Measurements from ENCODE around the gene VASP. TPM values are rescaled to one million over a fixed set of nuclear protein-coding genes. Genes with fewer than 3 reads are reported as not detected.

VASP gene
- polyA plus RNA-seq, 2 of the 4 experiments (the other 2 are of a cell fraction) = 64.5 to 94.3 TPM

DNA sequence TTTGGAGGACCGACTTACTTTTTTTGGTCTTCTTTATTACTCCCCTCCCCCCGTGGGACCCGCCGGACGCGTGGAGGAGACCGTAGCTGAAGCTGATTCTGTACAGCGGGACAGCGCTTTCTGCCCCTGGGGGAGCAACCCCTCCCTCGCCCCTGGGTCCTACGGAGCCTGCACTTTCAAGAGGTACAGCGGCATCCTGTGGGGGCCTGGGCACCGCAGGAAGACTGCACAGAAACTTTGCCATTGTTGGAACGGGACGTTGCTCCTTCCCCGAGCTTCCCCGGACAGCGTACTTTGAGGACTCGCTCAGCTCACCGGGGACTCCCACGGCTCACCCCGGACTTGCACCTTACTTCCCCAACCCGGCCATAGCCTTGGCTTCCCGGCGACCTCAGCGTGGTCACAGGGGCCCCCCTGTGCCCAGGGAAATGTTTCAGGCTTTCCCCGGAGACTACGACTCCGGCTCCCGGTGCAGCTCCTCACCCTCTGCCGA lies 39.1 kb upstream of the VASP start:
- ChIA-PET POLR2A (interaction anchor here (0.7 to 3.5 kb wide), 11 partner anchors 10 to 697 kb away, joined by 3 to 40 read pairs (median 7); partner anchors contain the start of gene ERCC1), CTCF (interaction anchor here (1.1 to 33.4 kb wide), 11 partner anchors 10 to 226 kb away, joined by 3 to 1883 read pairs (median 11); partner anchors contain the start of genes ERCC1 and RTN2)
- no peak for FAIRE-seq
- peaks cover 24% of the 10 kb centered on the region for H3K4me1 ChIP-seq
- ATAC-seq = no peak; a peak in 1 of 6 replicates
- no peaks in the 10 kb centered on the region for H3K9me3 ChIP-seq
- H3K4me3 ChIP-seq = peak overlapping the region; percentile 58
- WGBS (ENCODE audit: missing lambda C conversion rate) = 1% methylated on average over 31 of the region's 31 CpGs
- no peak for DNase-seq (ENCODE audit: low read depth in 1 of 2, low spot score in 1 of 2)
- peak overlapping the region in 1 of 2 experiments; percentile 86; a peak in 4 of 6 replicates for H3K27ac ChIP-seq
- H3K4me2 ChIP-seq = peak overlapping the region; percentile 96
- no peak for TF ChIP-seq POLR2AphosphoS2 (conservative IDR thresholded peaks at IDR 0.05; ENCODE audit: low read length)
- TF ChIP-seq FOSB (CRISPR knock-in tag; IDR thresholded peaks at IDR 0.05) = peak; percentile 90; the same call in 1 of the 2 replicates
- TF ChIP-seq ZC3H11A (IDR thresholded peaks at IDR 0.05) = no peak
- peak; percentile 91; the same call in 1 of the 2 replicates for TF ChIP-seq HOXA7 (CRISPR knock-in tag; IDR thresholded peaks at IDR 0.05)
- no peak for TF ChIP-seq MAFK (IDR thresholded peaks at IDR 0.05; ENCODE audit: partially characterized antibody)
- no peak for TF ChIP-seq KDM5A (IDR thresholded peaks at IDR 0.05)
- TF ChIP-seq NR3C1 (IDR thresholded peaks at IDR 0.05) = no peak
- TF ChIP-seq CEBPB (IDR thresholded peaks at IDR 0.05) = no peak
- no peak for TF ChIP-seq ZFP36 (IDR thresholded peaks at IDR 0.05; ENCODE audit: borderline replicate concordance, partially characterized antibody)
- no peak for TF ChIP-seq ELK1 (IDR thresholded peaks at IDR 0.05; ENCODE audit: low read depth, low read length)
- TF ChIP-seq, protein P1, sequence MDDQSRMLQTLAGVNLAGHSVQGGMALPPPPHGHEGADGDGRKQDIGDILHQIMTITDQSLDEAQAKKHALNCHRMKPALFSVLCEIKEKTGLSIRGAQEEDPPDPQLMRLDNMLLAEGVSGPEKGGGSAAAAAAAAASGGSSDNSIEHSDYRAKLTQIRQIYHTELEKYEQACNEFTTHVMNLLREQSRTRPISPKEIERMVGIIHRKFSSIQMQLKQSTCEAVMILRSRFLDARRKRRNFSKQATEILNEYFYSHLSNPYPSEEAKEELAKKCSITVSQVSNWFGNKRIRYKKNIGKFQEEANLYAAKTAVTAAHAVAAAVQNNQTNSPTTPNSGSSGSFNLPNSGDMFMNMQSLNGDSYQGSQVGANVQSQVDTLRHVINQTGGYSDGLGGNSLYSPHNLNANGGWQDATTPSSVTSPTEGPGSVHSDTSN (IDR thresholded peaks at IDR 0.05) = no peak
- no peak for TF ChIP-seq NFE2L2 (conservative IDR thresholded peaks at IDR 0.05; ENCODE audit: low read length)
- TF ChIP-seq RNF2 (IDR thresholded peaks at IDR 0.05; ENCODE audit: borderline replicate concordance, low read depth) = no peak
- no peak for TF ChIP-seq BHLHE40 (IDR thresholded peaks at IDR 0.05; ENCODE audit: low read depth, low read length)
- no peak for TF ChIP-seq EHMT2 (IDR thresholded peaks at IDR 0.05; ENCODE audit: low read depth)
- 0 out of 2 replicates have a peak, but pooled peaks have one; percentile 34 for TF ChIP-seq RARB (CRISPR knock-in tag; IDR thresholded peaks at IDR 0.05)
- no peak for TF ChIP-seq HDAC2 (IDR thresholded peaks at IDR 0.05)
- no peak for TF ChIP-seq POLR2A (IDR thresholded peaks at IDR 0.05; ENCODE audit: low read length)
- TF ChIP-seq, protein P2, sequence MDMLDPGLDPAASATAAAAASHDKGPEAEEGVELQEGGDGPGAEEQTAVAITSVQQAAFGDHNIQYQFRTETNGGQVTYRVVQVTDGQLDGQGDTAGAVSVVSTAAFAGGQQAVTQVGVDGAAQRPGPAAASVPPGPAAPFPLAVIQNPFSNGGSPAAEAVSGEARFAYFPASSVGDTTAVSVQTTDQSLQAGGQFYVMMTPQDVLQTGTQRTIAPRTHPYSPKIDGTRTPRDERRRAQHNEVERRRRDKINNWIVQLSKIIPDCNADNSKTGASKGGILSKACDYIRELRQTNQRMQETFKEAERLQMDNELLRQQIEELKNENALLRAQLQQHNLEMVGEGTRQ (IDR thresholded peaks at IDR 0.05) = no peak
- no peak for TF ChIP-seq CHD4 (IDR thresholded peaks at IDR 0.05; ENCODE audit: borderline replicate concordance)
- no peak for TF ChIP-seq SREBF2 (IDR thresholded peaks at IDR 0.05)
- TF ChIP-seq RCOR1 (IDR thresholded peaks at IDR 0.05; ENCODE audit: low read depth, low read length) = no peak
- peak in 1 of 2 experiments; percentile 11; a peak in 1 of 5 replicates for TF ChIP-seq RAD21 (conservative IDR thresholded peaks at IDR 0.05 in 1 of 2, IDR thresholded peaks at IDR 0.05 in 1 of 2)
- peak; percentile 45; the same call in 1 of the 2 replicates for TF ChIP-seq REST (IDR thresholded peaks at IDR 0.05)
- peak; percentile 27; the same call in 1 of the 2 replicates for TF ChIP-seq HOXB13 (CRISPR knock-in tag; IDR thresholded peaks at IDR 0.05; ENCODE audit: low read depth)
- TF ChIP-seq ZSCAN20 (CRISPR knock-in tag; IDR thresholded peaks at IDR 0.05) = no peak
- no peak for TF ChIP-seq GATA3 (IDR thresholded peaks at IDR 0.05; ENCODE audit: borderline replicate concordance)
- TF ChIP-seq, protein P3, sequence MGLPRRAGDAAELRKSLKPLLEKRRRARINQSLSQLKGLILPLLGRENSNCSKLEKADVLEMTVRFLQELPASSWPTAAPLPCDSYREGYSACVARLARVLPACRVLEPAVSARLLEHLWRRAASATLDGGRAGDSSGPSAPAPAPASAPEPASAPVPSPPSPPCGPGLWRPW (IDR thresholded peaks at IDR 0.05) = no peak
- no peak for TF ChIP-seq EHF (CRISPR knock-in tag; IDR thresholded peaks at IDR 0.05)
- no peak for TF ChIP-seq NPAS2 (CRISPR knock-in tag; IDR thresholded peaks at IDR 0.05; ENCODE audit: borderline replicate concordance)
- TF ChIP-seq RFX5 (IDR thresholded peaks at IDR 0.05) = no peak
- TF ChIP-seq PHF8 (IDR thresholded peaks at IDR 0.05; ENCODE audit: borderline replicate concordance, low read depth) = no peak; the same call in none of the 2 replicates
- TF ChIP-seq FOXS1 (CRISPR knock-in tag; IDR thresholded peaks at IDR 0.05) = no peak
- TF ChIP-seq ZNF302 (CRISPR knock-in tag; IDR thresholded peaks at IDR 0.05) = no peak
- no peak for TF ChIP-seq MAZ (IDR thresholded peaks at IDR 0.05; ENCODE audit: borderline replicate concordance, low read depth, low read length)
- TF ChIP-seq FOSL2 (IDR thresholded peaks at IDR 0.05) = no peak
- TF ChIP-seq FOSL2 (CRISPR knock-in tag; IDR thresholded peaks at IDR 0.05) = no peak; the same call in 1 of the 2 replicates

Measured in A549 (cell line).